Neural cell (in vitro differentiated cells): ENCODE measurements around the gene BICD1. TPM values are rescaled to one million over a fixed set of nuclear protein-coding genes. Genes with fewer than 3 reads are reported as not detected.

Experiments
- H2AFZ ChIP-seq: fragments of 200-600, 300-800 bp; sonication (generic), shearing (Covaris generic); 2 replicates; pipeline ENCODE4 v1.6.0; 2014; ENCODE audit warnings: low read depth, mild to moderate bottlenecking, antibody characterized with exemption, low read length, moderate library complexity
- H3F3A ChIP-seq: fragments of 200-600 bp; shearing (Covaris generic); 2 replicates; pipeline ENCODE4 v1.6.1; 2016; ENCODE audit warnings: mild to moderate bottlenecking, moderate library complexity, mixed read lengths, antibody characterized with exemption, low read length; ENCODE audit not compliant: insufficient read depth, poor library complexity, severe bottlenecking
- H3K27ac ChIP-seq: fragments of 200-600, 300-800 bp; sonication (generic), shearing (Covaris generic); 2 replicates; pipeline ENCODE4 v1.5.1; 2014; ENCODE audit warnings: mild to moderate bottlenecking, low read length, moderate library complexity
- H3K27me3 ChIP-seq: fragments of 300-800, 200-600 bp; sonication (generic), shearing (Covaris generic); 2 replicates; pipeline ENCODE4 v1.6.0; 2014; ENCODE audit warnings: mild to moderate bottlenecking, low read depth, low read length, moderate library complexity; ENCODE audit not compliant: insufficient read depth
- H3K36me3 ChIP-seq: fragments of 300-800, 200-600 bp; sonication (generic), shearing (Covaris generic); 2 replicates; pipeline ENCODE4 v1.5.1; 2014; ENCODE audit warnings: mild to moderate bottlenecking, antibody characterized with exemption, low read length, moderate library complexity; ENCODE audit not compliant: insufficient read depth
- H3K4me2 ChIP-seq: fragments of 300-800, 200-600 bp; sonication (generic), shearing (Covaris generic); 2 replicates; pipeline ENCODE4 v1.6.0; 2014; ENCODE audit warnings: mild to moderate bottlenecking, low read length
- H3K4me3 ChIP-seq: fragments of 300-800, 200-600 bp; sonication (generic), shearing (Covaris generic); 2 replicates; pipeline ENCODE4 v1.5.1; 2014; ENCODE audit warnings: mild to moderate bottlenecking, low read length, moderate library complexity
- H3K79me2 ChIP-seq: fragments of 200-600 bp; shearing (Covaris generic); replicated peaks from 2 replicates; pipeline ENCODE4 v1.6.0; 2014; ENCODE audit warnings: mild to moderate bottlenecking, low read length, moderate library complexity; ENCODE audit not compliant: insufficient read depth
- H3K9ac ChIP-seq: fragments of 300-800, 200-600 bp; sonication (generic), shearing (Covaris generic); 2 replicates; pipeline ENCODE4 v1.6.1; 2016; ENCODE audit warnings: mild to moderate bottlenecking, low read length, mixed read lengths
- H3K9me2 ChIP-seq: fragments of 200-600 bp; shearing (Covaris generic); 2 replicates; pipeline ENCODE4 v1.6.1; 2016; ENCODE audit warnings: mild to moderate bottlenecking, low read length, mixed read lengths; ENCODE audit not compliant: insufficient read depth
- H3K9me3 ChIP-seq: fragments of 200-600, 300-800 bp; sonication (generic), shearing (Covaris generic); 2 replicates; pipeline ENCODE4 v1.6.1; 2016; ENCODE audit warnings: mild to moderate bottlenecking, mixed run types, low read length, moderate library complexity, mixed read lengths
- H4K20me1 ChIP-seq: fragments of 200-600 bp; shearing (Covaris generic); 2 replicates; pipeline ENCODE4 v1.6.1; 2016; ENCODE audit warnings: mild to moderate bottlenecking, mixed run types; ENCODE audit not compliant: insufficient read depth
- CTCF ChIP-seq: fragments of 450-650 bp; IDR thresholded peaks from 2 replicates; pipeline ENCODE4 v1.5.1; 2014; ENCODE audit warnings: antibody characterized with exemption, mild to moderate bottlenecking, moderate library complexity; ENCODE audit not compliant: poor library complexity, severe bottlenecking
- EP300 ChIP-seq: fragments of 450-650 bp; conservative IDR thresholded peaks from 2 replicates; pipeline ENCODE4 v1.6.1; 2014; ENCODE audit warnings: antibody characterized with exemption, mild to moderate bottlenecking, moderate library complexity; ENCODE audit not compliant: poor library complexity, severe bottlenecking
- EZH2 ChIP-seq: fragments of 200-600, 300-800 bp; shearing (Covaris generic), sonication (generic); IDR thresholded peaks from 2 replicates; pipeline ENCODE4 v1.6.1; 2014; ENCODE audit warnings: antibody characterized with exemption, low read length, borderline replicate concordance, mild to moderate bottlenecking; ENCODE audit not compliant: insufficient read depth, poor library complexity, severe bottlenecking
- MXI1 ChIP-seq: fragments of 450-650 bp; conservative IDR thresholded peaks from 2 replicates; pipeline ENCODE4 v1.6.1; 2014; ENCODE audit warnings: antibody characterized with exemption, mild to moderate bottlenecking; ENCODE audit not compliant: poor library complexity, severe bottlenecking
- POLR2AphosphoS5 ChIP-seq: IDR thresholded peaks from 2 replicates; pipeline ENCODE4 v1.6.1; 2012
- RAD21 ChIP-seq: fragments of 450-650 bp; conservative IDR thresholded peaks from 2 replicates; pipeline ENCODE4 v1.6.1; 2014; ENCODE audit warnings: antibody characterized with exemption, mild to moderate bottlenecking, moderate library complexity
- REST ChIP-seq: IDR thresholded peaks from 2 replicates; pipeline ENCODE4 v1.6.1; 2012; ENCODE audit warnings: borderline replicate concordance
- SMC3 ChIP-seq: fragments of 450-650 bp; conservative IDR thresholded peaks from 2 replicates; pipeline ENCODE4 v1.6.1; 2014; ENCODE audit warnings: antibody characterized with exemption, mild to moderate bottlenecking, moderate library complexity; ENCODE audit not compliant: poor library complexity
- TAF1 ChIP-seq: IDR thresholded peaks from 2 replicates; pipeline ENCODE4 v1.6.1; 2012; ENCODE audit warnings: low read depth
- polyA minus RNA-seq: library from RNA; depleted of rRNA, polyadenylated mRNA; stranded (reverse); fragments of >200 nt; gene quantifications from 2 replicates; pipeline ENCODE4 v1.2.3, GENCODE V29; 2014
- polyA plus RNA-seq: library from polyadenylated mRNA; depleted of rRNA; stranded (reverse); fragments of >200 nt; gene quantifications from 2 replicates; pipeline ENCODE4 v1.2.3, GENCODE V29; 2014

The BICD1 gene
- 33.8 and 41.1 TPM in 2 replicates for polyA plus RNA-seq
- polyA minus RNA-seq = 85.7 and 118 TPM in 2 replicates

- Histone ChIP-seq H3K4me3 (peak within 1 kb of the TSS; percentile 96), H3K9ac (peak within 1 kb of the TSS; percentile 96), H3K27me3 (no peaks in the 10 kb centered on the region), H3K9me2 (no peaks in the 10 kb centered on the region), H2AFZ (peak within 1 kb of the TSS; percentile 74), H3K4me2 (peak within 1 kb of the TSS; percentile 96), H3K27ac (peak within 1 kb of the TSS; percentile 83), H4K20me1 (no peaks in the 10 kb centered on the region), H3K36me3 (no peaks in the 10 kb centered on the region), H3K9me3 (no peaks in the 10 kb centered on the region), H3K79me2 (peaks cover 46% of the 10 kb centered on the region), H3F3A (no peaks in the 10 kb centered on the region)
- TF ChIP-seq EZH2 (no peak), TAF1 (peak; percentile 72), RAD21 (peak; percentile 64), POLR2AphosphoS5 (peak; percentile 92), REST (peak; percentile 47), MXI1 (peak; percentile 83), CTCF (peak; percentile 70), SMC3 (peak; percentile 74), EP300 (peak; percentile 54)
Measured at GRCh38 chr12:32106517-32107358, at the start of gene BICD1. Gene BICD1, plus strand, starts transcription at chr12:32106847. Its CDS starts 485 bp downstream, at chr12:32107332.

DNA sequence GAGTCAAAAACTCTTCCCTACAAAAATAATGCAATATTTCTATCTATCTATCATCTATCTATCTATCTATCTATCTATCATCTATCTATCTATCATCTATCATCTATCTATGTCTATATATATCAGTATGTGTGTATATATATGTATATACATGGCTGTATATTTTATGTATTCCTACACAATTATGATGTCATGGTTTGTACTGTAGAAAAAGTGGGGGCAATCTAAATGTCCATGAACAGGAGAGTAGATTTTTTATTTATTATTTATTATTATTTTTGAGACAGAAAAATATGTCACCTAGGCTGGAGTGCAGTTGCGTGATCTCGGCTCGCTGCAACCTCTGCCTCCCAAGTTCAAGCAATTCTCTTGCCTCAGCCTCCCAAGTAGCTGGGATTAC is 45.6 kb upstream of the BICD1 start:
- no peak overlapping the region for H2AFZ ChIP-seq
- no peaks in the 10 kb centered on the region for H3K27me3 ChIP-seq
- TF ChIP-seq POLR2AphosphoS5 (no peak), RAD21 (no peak), TAF1 (no peak), REST (no peak), EZH2 (no peak), CTCF (no peak), EP300 (no peak), SMC3 (no peak), MXI1 (no peak)
- no peak overlapping the region for H3K4me3 ChIP-seq
- no peaks in the 10 kb centered on the region for H3K9me2 ChIP-seq
- no peaks in the 10 kb centered on the region for H3K79me2 ChIP-seq
- H3K9ac ChIP-seq = no peak overlapping the region
- no peak overlapping the region for H3K27ac ChIP-seq
- H3K36me3 ChIP-seq = no peaks in the 10 kb centered on the region
- H4K20me1 ChIP-seq = no peaks in the 10 kb centered on the region
- no peaks in the 10 kb centered on the region for H3K9me3 ChIP-seq
- no peak overlapping the region for H3K4me2 ChIP-seq
- no peaks in the 10 kb centered on the region for H3F3A ChIP-seq
